Neural cell (in vitro differentiated cells): Measurements from ENCODE around the gene DRD4. TPM values are rescaled to one million over a fixed set of nuclear protein-coding genes. Genes with fewer than 3 reads are reported as not detected.

Source experiments
- H2AFZ ChIP-seq: fragments of 200-600, 300-800 bp; sonication (generic), shearing (Covaris generic); 2 replicates; pipeline ENCODE4 v1.6.0; 2014; ENCODE audit warnings: low read depth, mild to moderate bottlenecking, antibody characterized with exemption, low read length, moderate library complexity
- H3F3A ChIP-seq: fragments of 200-600 bp; shearing (Covaris generic); 2 replicates; pipeline ENCODE4 v1.6.1; 2016; ENCODE audit warnings: mild to moderate bottlenecking, moderate library complexity, mixed read lengths, antibody characterized with exemption, low read length; ENCODE audit not compliant: insufficient read depth, poor library complexity, severe bottlenecking
- H3K27ac ChIP-seq: fragments of 200-600, 300-800 bp; sonication (generic), shearing (Covaris generic); 2 replicates; pipeline ENCODE4 v1.5.1; 2014; ENCODE audit warnings: mild to moderate bottlenecking, low read length, moderate library complexity
- H3K27me3 ChIP-seq: fragments of 300-800, 200-600 bp; sonication (generic), shearing (Covaris generic); 2 replicates; pipeline ENCODE4 v1.6.0; 2014; ENCODE audit warnings: mild to moderate bottlenecking, low read depth, low read length, moderate library complexity; ENCODE audit not compliant: insufficient read depth
- H3K36me3 ChIP-seq: fragments of 300-800, 200-600 bp; sonication (generic), shearing (Covaris generic); 2 replicates; pipeline ENCODE4 v1.5.1; 2014; ENCODE audit warnings: mild to moderate bottlenecking, antibody characterized with exemption, low read length, moderate library complexity; ENCODE audit not compliant: insufficient read depth
- H3K4me2 ChIP-seq: fragments of 300-800, 200-600 bp; sonication (generic), shearing (Covaris generic); 2 replicates; pipeline ENCODE4 v1.6.0; 2014; ENCODE audit warnings: mild to moderate bottlenecking, low read length
- H3K4me3 ChIP-seq: fragments of 300-800, 200-600 bp; sonication (generic), shearing (Covaris generic); 2 replicates; pipeline ENCODE4 v1.5.1; 2014; ENCODE audit warnings: mild to moderate bottlenecking, low read length, moderate library complexity
- H3K79me2 ChIP-seq: fragments of 200-600 bp; shearing (Covaris generic); replicated peaks from 2 replicates; pipeline ENCODE4 v1.6.0; 2014; ENCODE audit warnings: mild to moderate bottlenecking, low read length, moderate library complexity; ENCODE audit not compliant: insufficient read depth
- H3K9ac ChIP-seq: fragments of 300-800, 200-600 bp; sonication (generic), shearing (Covaris generic); 2 replicates; pipeline ENCODE4 v1.6.1; 2016; ENCODE audit warnings: mild to moderate bottlenecking, low read length, mixed read lengths
- H3K9me2 ChIP-seq: fragments of 200-600 bp; shearing (Covaris generic); 2 replicates; pipeline ENCODE4 v1.6.1; 2016; ENCODE audit warnings: mild to moderate bottlenecking, low read length, mixed read lengths; ENCODE audit not compliant: insufficient read depth
- H3K9me3 ChIP-seq: fragments of 200-600, 300-800 bp; sonication (generic), shearing (Covaris generic); 2 replicates; pipeline ENCODE4 v1.6.1; 2016; ENCODE audit warnings: mild to moderate bottlenecking, mixed run types, low read length, moderate library complexity, mixed read lengths
- H4K20me1 ChIP-seq: fragments of 200-600 bp; shearing (Covaris generic); 2 replicates; pipeline ENCODE4 v1.6.1; 2016; ENCODE audit warnings: mild to moderate bottlenecking, mixed run types; ENCODE audit not compliant: insufficient read depth
- EP300 ChIP-seq: fragments of 450-650 bp; conservative IDR thresholded peaks from 2 replicates; pipeline ENCODE4 v1.6.1; 2014; ENCODE audit warnings: antibody characterized with exemption, mild to moderate bottlenecking, moderate library complexity; ENCODE audit not compliant: poor library complexity, severe bottlenecking
- EZH2 ChIP-seq: fragments of 200-600, 300-800 bp; shearing (Covaris generic), sonication (generic); IDR thresholded peaks from 2 replicates; pipeline ENCODE4 v1.6.1; 2014; ENCODE audit warnings: antibody characterized with exemption, low read length, borderline replicate concordance, mild to moderate bottlenecking; ENCODE audit not compliant: insufficient read depth, poor library complexity, severe bottlenecking
- MXI1 ChIP-seq: fragments of 450-650 bp; conservative IDR thresholded peaks from 2 replicates; pipeline ENCODE4 v1.6.1; 2014; ENCODE audit warnings: antibody characterized with exemption, mild to moderate bottlenecking; ENCODE audit not compliant: poor library complexity, severe bottlenecking
- POLR2AphosphoS5 ChIP-seq: IDR thresholded peaks from 2 replicates; pipeline ENCODE4 v1.6.1; 2012
- RAD21 ChIP-seq: fragments of 450-650 bp; conservative IDR thresholded peaks from 2 replicates; pipeline ENCODE4 v1.6.1; 2014; ENCODE audit warnings: antibody characterized with exemption, mild to moderate bottlenecking, moderate library complexity
- REST ChIP-seq: IDR thresholded peaks from 2 replicates; pipeline ENCODE4 v1.6.1; 2012; ENCODE audit warnings: borderline replicate concordance
- SMC3 ChIP-seq: fragments of 450-650 bp; conservative IDR thresholded peaks from 2 replicates; pipeline ENCODE4 v1.6.1; 2014; ENCODE audit warnings: antibody characterized with exemption, mild to moderate bottlenecking, moderate library complexity; ENCODE audit not compliant: poor library complexity
- TAF1 ChIP-seq: IDR thresholded peaks from 2 replicates; pipeline ENCODE4 v1.6.1; 2012; ENCODE audit warnings: low read depth
- polyA plus RNA-seq: library from polyadenylated mRNA; depleted of rRNA; stranded (reverse); fragments of >200 nt; gene quantifications from 2 replicates; pipeline ENCODE4 v1.2.3, GENCODE V29; 2014
- TF ChIP-seq, protein P1 (sequence below): fragments of 450-650 bp; IDR thresholded peaks from 2 replicates; pipeline ENCODE4 v1.5.1; 2014; ENCODE audit warnings: antibody characterized with exemption, mild to moderate bottlenecking, moderate library complexity; ENCODE audit not compliant: poor library complexity, severe bottlenecking

Gene DRD4
- polyA plus RNA-seq, 1 donor from 2014 or later: not detected

GRCh38 chr11:614623-615503, 22.2 kb upstream of the DRD4 start:
- no peaks in the 10 kb centered on the region for H3K9me3 ChIP-seq
- H3F3A ChIP-seq: no peaks in the 10 kb centered on the region
- no peaks in the 10 kb centered on the region for H3K27me3 ChIP-seq
- H3K4me2 ChIP-seq: no peak overlapping the region
- no peaks in the 10 kb centered on the region for H3K36me3 ChIP-seq
- no peak for TF ChIP-seq POLR2AphosphoS5
- TF ChIP-seq, protein P1, sequence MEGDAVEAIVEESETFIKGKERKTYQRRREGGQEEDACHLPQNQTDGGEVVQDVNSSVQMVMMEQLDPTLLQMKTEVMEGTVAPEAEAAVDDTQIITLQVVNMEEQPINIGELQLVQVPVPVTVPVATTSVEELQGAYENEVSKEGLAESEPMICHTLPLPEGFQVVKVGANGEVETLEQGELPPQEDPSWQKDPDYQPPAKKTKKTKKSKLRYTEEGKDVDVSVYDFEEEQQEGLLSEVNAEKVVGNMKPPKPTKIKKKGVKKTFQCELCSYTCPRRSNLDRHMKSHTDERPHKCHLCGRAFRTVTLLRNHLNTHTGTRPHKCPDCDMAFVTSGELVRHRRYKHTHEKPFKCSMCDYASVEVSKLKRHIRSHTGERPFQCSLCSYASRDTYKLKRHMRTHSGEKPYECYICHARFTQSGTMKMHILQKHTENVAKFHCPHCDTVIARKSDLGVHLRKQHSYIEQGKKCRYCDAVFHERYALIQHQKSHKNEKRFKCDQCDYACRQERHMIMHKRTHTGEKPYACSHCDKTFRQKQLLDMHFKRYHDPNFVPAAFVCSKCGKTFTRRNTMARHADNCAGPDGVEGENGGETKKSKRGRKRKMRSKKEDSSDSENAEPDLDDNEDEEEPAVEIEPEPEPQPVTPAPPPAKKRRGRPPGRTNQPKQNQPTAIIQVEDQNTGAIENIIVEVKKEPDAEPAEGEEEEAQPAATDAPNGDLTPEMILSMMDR: no peak
- no peak for TF ChIP-seq EP300
- TF ChIP-seq MXI1: no peak
- TF ChIP-seq SMC3: no peak
- TF ChIP-seq TAF1: no peak
- no peak for TF ChIP-seq EZH2
- TF ChIP-seq REST: no peak
- TF ChIP-seq RAD21: no peak
- H3K27ac ChIP-seq: no peak overlapping the region
- H2AFZ ChIP-seq: no peak overlapping the region
- no peaks in the 10 kb centered on the region for H3K9me2 ChIP-seq
- H4K20me1 ChIP-seq: no peaks in the 10 kb centered on the region
- H3K79me2 ChIP-seq: no peaks in the 10 kb centered on the region
- H3K9ac ChIP-seq: no peak overlapping the region
- H3K4me3 ChIP-seq: peak overlapping the region; percentile 54

GRCh38 chr11:615504-616319, 21.4 kb upstream of the DRD4 start, which contains the start of gene IRF7:
TSS of gene IRF7 (minus strand) at chr11:615950. CDS start at chr11:615364, 586 bp downstream.
- Histone ChIP-seq H3K36me3 (no peaks in the 10 kb centered on the region), H3K9ac (peak within 1 kb of the TSS; percentile 9), H3K79me2 (no peaks in the 10 kb centered on the region), H2AFZ (no peak within 1 kb of the TSS), H4K20me1 (no peaks in the 10 kb centered on the region), H3F3A (no peaks in the 10 kb centered on the region), H3K27me3 (no peaks in the 10 kb centered on the region), H3K27ac (no peak within 1 kb of the TSS), H3K9me3 (no peaks in the 10 kb centered on the region), H3K9me2 (no peaks in the 10 kb centered on the region), H3K4me2 (no peak within 1 kb of the TSS), H3K4me3 (peak within 1 kb of the TSS; percentile 54)
- no peak for TF ChIP-seq EZH2
- TF ChIP-seq, protein P1: no peak
- TF ChIP-seq MXI1: no peak
- no peak for TF ChIP-seq POLR2AphosphoS5
- TF ChIP-seq REST: no peak
- no peak for TF ChIP-seq EP300
- TF ChIP-seq TAF1: no peak
- no peak for TF ChIP-seq RAD21
- no peak for TF ChIP-seq SMC3
